ACC112 (cell line): ENCODE data around the gene ZNF160.
"Not testable (repeated sequence)": the region's sequence is repeated elsewhere in the genome, so short reads cannot be mapped to it uniquely, and the experiment has no call there.

Source experiments
- H2AFZ ChIP-seq: fragments of 200-600 bp; sonication (generic); one replicate; pipeline ENCODE4 v1.6.0; 2017; ENCODE audit warnings: antibody characterized with exemption, low read length; ENCODE audit not compliant: unreplicated experiment
- H3K27ac ChIP-seq: fragments of 200-600 bp; sonication (generic); 2 replicates; pipeline ENCODE4 v1.5.1; 2014; ENCODE audit warnings: low read depth, mild to moderate bottlenecking, antibody characterized with exemption, low read length, moderate library complexity
- H3K27me3 ChIP-seq: fragments of 200-600 bp; sonication (generic); 2 replicates; pipeline ENCODE4 v1.6.1; 2014; ENCODE audit warnings: mild to moderate bottlenecking, antibody characterized with exemption, low read length, moderate library complexity, mixed read lengths; ENCODE audit not compliant: insufficient read depth
- H3K36me3 ChIP-seq: fragments of 200-600 bp; sonication (generic); 2 replicates; pipeline ENCODE4 v1.6.1; 2016; ENCODE audit warnings: mild to moderate bottlenecking, antibody characterized with exemption, low read length, moderate library complexity, mixed read lengths; ENCODE audit not compliant: insufficient read depth
- H3K4me1 ChIP-seq: fragments of 200-600 bp; sonication (generic); one replicate; pipeline ENCODE4 v1.6.1; 2016; ENCODE audit warnings: low read length, mixed read lengths; ENCODE audit not compliant: insufficient read depth, unreplicated experiment, control insufficient read depth
- H3K4me3 ChIP-seq: fragments of 200-600 bp; sonication (generic); 2 replicates; pipeline ENCODE4 v1.5.1; 2014; ENCODE audit warnings: mild to moderate bottlenecking, low read depth, low read length
- H3K79me2 ChIP-seq: fragments of 200-600 bp; sonication (generic); one replicate; pipeline ENCODE4 v1.6.0; 2016; ENCODE audit warnings: low read length; ENCODE audit not compliant: control insufficient read depth, unreplicated experiment, insufficient read depth

Gene ZNF160

DNA sequence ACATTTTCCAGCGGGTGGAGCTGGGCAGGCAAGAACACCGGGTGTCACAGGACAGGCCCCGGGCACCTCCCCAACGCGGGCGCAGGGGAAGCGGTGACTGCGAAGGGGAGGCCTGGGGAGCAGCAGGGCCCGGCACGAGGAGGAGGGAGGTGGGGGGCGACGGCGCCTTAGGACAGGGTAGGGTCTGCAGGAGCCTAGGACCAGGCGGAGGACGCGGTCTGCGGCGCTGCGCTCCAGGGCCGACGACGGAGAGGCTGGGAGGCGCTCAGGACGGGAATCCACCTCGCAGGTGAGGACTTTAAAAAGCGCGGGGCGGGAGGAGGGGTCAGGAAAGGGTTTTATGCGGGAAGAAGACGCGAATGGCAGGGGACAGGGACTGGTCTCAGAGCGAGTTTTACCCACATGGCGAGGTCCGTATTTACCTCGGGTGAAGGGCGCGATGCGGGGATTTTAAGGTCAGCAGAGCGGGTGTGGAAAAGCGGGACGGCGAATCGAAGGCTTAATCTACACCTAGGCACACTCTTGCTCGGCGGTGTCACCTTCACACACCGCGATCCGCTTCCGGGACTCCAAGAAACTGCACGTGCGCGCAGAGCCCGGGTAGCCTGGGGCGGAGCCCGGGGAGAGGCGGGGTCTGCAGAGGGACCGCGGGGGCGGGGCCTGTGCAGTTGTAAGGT lies 45.2 kb downstream of the ZNF160 start:
- Histone ChIP-seq H3K4me3 (peak overlapping the region; percentile 76), H3K27ac (no peak overlapping the region), H3K36me3 (no peaks in the 10 kb centered on the region), H3K79me2 (no peaks in the 10 kb centered on the region), H2AFZ (peak overlapping the region; percentile 68), H3K27me3 (no peaks in the 10 kb centered on the region), H3K4me1 (peaks cover 8% of the 10 kb centered on the region)

DNA sequence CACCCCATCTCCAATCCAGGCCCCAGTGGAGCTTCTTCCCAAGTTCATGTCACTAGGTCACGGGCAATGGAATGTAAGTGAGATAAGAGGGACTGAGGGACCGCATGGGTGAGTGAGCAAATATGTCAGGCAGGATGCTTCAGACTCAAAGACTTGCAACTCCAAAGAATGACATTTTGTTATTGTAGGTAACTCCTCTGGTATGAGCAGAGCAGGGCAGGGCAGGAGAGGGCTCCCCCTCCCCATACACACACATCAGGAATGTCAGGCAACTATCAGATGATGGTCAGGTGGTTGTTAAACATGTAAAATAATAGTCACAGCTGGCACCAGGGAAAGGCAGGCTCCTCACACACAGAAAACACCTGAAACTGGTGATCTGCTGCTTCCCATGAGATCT lies 48.1 kb downstream of the ZNF160 start:
- H3K4me1 ChIP-seq = peaks cover 8% of the 10 kb centered on the region
- H2AFZ ChIP-seq = no peak overlapping the region
- no peaks in the 10 kb centered on the region for H3K36me3 ChIP-seq
- no peaks in the 10 kb centered on the region for H3K27me3 ChIP-seq
- no peaks in the 10 kb centered on the region for H3K79me2 ChIP-seq
- no peak overlapping the region for H3K4me3 ChIP-seq
- peak overlapping the region; percentile 12; the same call in 1 of the 2 replicates for H3K27ac ChIP-seq

DNA sequence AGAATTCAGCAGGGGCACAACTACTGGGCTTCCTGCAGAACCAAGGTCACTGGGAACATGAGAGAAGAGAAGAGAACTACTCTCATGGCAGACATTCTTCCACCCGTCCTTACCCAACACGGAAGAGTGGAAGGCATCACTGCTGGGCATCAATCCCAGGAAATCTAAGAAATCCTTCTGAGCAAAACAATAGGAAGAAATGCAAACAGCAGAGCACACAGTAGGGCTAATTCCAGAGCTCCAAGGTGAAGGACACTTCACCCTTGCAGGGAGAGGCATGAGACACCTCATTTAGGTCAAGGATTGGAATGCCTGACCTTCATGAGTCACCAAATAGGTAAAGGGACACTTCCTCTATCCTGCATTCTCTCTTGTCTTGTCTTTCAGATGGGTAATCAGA lies 55.8 kb downstream of the ZNF160 start:
- no peak overlapping the region for H3K4me3 ChIP-seq
- H3K27me3 ChIP-seq = no peaks in the 10 kb centered on the region
- no peaks in the 10 kb centered on the region for H3K36me3 ChIP-seq
- no peak overlapping the region for H3K27ac ChIP-seq
- H3K79me2 ChIP-seq = no peaks in the 10 kb centered on the region
- no peak overlapping the region for H2AFZ ChIP-seq
- H3K4me1 ChIP-seq = no peaks in the 10 kb centered on the region

DNA sequence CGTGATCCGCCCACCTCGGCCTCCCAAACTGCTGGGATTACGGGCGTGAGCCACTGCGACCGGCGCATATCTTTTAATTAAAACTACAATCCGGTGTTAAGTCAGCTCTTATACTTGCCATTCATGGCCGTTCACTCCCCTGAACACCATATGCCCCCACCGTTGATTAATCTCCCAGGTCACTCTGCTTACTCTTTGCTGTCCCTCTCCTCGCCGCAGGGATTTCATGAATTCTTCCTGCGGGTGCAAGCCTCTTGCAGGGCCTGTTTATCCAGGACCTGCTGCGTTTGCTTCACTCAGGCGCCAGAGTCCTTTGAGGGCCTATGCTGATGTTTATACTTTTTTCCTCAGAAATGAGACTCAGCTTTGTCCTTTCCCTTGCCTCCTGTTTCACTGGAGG lies 57.7 kb downstream of the ZNF160 start:
- no peak overlapping the region for H3K4me3 ChIP-seq
- H3K27ac ChIP-seq = no peak overlapping the region

DNA sequence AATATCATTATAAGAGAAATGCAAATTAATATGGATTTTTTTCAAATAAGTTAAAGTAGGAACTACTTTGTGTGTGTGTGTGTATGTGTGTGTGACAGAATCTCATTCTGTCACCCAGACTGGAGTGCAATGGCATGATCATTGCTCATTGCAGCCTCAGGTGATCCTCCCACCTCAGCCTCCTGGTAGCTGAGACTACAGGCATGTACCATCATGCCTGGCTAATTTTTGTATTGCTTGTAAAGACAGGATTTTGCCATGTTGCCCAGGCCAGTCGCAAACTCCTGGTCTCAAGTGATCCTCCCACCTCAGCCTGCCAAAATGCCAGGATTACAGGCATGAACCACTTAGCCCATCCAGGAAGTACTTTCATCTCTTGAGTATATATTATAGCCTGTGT lies 61.9 kb downstream of the ZNF160 start:
- no peak overlapping the region for H3K27ac ChIP-seq
- no peaks in the 10 kb centered on the region for H3K27me3 ChIP-seq
- H3K4me1 ChIP-seq = peaks cover 6% of the 10 kb centered on the region
- H3K4me3 ChIP-seq = no peak overlapping the region
- H2AFZ ChIP-seq = no peak overlapping the region
- H3K79me2 ChIP-seq = peaks cover 12% of the 10 kb centered on the region
- H3K36me3 ChIP-seq = no peaks in the 10 kb centered on the region

More for the DNA sequence above, 57.7 kb downstream of the ZNF160 start:
- no peaks in the 10 kb centered on the region for H3K27me3 ChIP-seq
- H3K79me2 ChIP-seq = no peaks in the 10 kb centered on the region
- no peaks in the 10 kb centered on the region for H3K36me3 ChIP-seq
- H2AFZ ChIP-seq = no peak overlapping the region
- H3K4me1 ChIP-seq = no peaks in the 10 kb centered on the region

DNA sequence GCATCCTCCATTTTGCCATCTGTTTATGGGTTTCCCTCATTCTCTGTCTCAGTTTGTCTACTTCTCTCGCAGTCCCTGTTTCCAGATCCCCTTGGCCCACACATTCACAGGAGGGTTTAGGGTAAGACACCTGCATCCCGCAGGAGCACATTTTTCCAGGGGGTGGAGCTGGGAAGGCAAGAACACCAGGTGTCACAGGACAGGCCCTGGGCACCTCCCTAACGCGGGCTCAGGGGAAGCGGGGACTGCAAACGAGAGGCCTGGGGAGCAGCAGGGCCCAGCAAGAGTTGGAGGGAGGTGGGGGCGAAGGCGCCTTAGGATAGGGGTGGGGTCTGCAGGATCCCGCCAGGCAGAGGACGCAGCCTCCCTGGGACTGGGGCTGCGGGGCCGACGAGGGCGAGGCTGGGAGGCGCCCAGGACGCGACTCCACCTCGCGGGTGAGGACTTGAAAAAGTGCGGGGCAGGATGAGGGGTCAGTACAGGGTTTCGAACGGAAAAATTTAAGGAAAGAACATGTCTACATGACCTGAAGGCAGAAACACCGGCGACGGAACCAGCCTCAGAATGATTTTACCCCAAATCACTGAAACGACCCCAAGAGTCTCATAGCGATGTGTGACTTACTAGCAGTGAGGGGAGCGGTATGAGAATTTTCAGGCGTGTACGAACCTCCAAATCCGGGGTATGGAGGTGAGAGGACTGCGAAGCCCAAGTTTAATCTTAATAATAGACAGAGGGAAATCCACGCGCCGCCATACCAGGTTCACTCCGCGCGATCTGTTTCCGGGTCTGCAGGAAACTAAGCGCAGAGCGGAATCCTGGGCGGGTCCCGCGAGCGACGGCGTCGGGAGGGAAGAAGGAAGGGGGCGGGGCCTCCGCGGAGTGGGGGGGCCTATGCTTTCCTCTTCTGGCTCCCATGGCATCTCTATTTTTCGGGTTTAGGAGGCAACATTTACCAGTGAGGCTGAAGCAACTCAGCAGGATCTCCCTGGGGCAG lies 65.8 kb downstream of the ZNF160 start:
- peaks cover 20% of the 10 kb centered on the region for H3K79me2 ChIP-seq
- peaks cover 7% of the 10 kb centered on the region for H3K4me1 ChIP-seq
- peak overlapping the region; percentile 90 for H3K4me3 ChIP-seq
- H2AFZ ChIP-seq = peak overlapping the region; percentile 98
- no peaks in the 10 kb centered on the region for H3K36me3 ChIP-seq
- no peaks in the 10 kb centered on the region for H3K27me3 ChIP-seq
- no peak overlapping the region for H3K27ac ChIP-seq

DNA sequence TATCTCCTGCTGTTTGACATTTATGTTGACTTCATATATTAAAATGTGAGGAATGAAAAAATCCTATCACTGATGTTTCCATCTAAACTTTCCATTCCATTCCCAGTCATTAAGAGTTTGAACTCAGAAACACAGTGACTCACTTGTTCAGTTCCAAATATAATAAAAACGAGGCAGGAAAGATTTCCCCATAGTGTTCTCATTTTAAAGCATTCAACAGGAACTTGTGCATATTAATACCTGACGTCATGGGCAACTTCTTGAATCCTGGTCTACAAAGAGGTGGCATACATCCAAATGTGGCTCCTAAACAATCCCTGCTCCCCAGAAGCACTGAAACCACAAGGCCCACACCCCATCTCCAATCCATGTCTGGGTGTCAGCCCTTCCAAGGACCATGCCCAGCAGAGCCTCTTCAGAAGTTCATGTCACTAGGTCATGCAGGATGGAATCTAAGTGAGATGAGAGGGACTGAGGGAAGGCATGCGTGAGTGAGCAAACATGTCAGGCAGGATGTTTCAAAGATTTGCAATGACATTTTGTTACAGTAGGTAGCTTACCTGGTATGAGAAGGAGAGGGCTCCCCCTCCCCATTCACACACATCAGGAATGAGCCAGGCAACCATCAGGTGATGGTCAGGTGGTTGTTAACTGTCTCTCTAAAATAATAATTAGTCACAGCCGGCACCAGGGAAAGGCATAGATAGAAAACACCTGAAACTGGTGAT lies 68.1 kb downstream of the ZNF160 start:
- Histone ChIP-seq H2AFZ (no peak overlapping the region), H3K27ac (no peak overlapping the region), H3K4me3 (no peak overlapping the region), H3K79me2 (peaks cover 20% of the 10 kb centered on the region), H3K36me3 (no peaks in the 10 kb centered on the region), H3K27me3 (no peaks in the 10 kb centered on the region), H3K4me1 (peaks cover 7% of the 10 kb centered on the region)

DNA sequence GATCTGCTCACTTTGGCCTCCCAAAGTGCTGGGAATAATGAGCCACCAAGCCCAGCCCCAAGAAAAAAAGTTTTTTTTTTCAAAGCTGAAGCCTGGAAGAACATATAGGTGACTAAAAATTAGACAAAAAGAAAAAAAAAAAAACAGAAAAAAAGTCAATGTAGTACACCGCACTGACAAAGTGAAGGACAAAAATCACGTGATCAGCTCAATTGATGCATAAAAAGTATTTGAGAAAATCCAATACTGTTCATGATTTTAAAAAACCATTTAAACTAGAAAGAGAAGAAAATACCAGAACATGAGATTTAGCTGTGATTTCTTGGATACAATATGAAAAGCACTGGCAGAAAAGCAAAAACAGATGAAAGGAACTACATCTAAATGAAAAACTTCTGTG lies 69.2 kb downstream of the ZNF160 start:
- H2AFZ ChIP-seq = no peak overlapping the region
- no peak overlapping the region for H3K4me3 ChIP-seq
- H3K36me3 ChIP-seq = no peaks in the 10 kb centered on the region
- H3K27me3 ChIP-seq = no peaks in the 10 kb centered on the region
- H3K79me2 ChIP-seq = peaks cover 20% of the 10 kb centered on the region
- H3K4me1 ChIP-seq = peaks cover 7% of the 10 kb centered on the region
- H3K27ac ChIP-seq = no peak overlapping the region

DNA sequence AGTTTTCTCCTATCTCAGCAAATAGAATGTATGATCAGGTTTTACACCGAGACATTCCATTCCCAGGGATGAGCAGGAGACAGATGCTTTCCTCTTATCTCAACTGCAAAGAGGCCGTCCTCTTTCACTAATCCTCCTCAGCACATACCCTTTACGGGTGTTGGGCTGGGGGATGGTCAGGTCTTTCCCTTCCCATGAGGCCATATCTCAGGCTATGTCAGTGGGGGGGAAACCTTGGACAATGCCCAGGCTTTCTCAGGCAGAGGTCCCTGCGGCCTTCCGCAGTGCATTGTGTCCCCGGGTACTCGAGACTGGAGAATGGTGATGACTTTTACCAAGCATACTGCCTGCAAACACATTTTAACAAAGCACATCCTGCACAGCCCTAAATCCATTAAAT lies 74.9 kb downstream of the ZNF160 start:
- not testable (repeated sequence) for H3K27ac ChIP-seq, H3K27me3 ChIP-seq, H3K4me3 ChIP-seq, H3K4me1 ChIP-seq, H2AFZ ChIP-seq, H3K36me3 ChIP-seq, H3K79me2 ChIP-seq

DNA sequence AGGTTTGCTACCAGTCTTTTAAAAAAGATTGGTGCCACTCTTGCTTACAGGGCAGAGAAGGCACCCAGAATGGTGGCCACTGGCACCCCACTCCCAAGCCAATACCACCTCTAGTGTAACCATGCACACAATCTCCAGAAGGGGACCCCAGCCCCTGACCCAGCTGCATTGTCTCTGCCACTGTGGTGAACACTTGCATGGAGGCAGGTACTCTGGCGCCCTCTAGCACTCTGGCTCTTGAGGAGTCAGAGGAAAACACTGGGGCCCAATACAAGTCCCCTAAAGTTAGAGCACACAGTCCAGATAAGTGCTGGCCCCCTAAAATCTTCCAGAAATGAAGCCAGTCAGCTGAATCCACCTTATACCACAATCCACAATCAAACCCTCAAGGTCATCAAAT lies 83.5 kb downstream of the ZNF160 start:
- peaks cover 14% of the 10 kb centered on the region for H3K79me2 ChIP-seq
- no peak overlapping the region for H3K27ac ChIP-seq
- H3K4me1 ChIP-seq = peaks cover 10% of the 10 kb centered on the region
- H3K4me3 ChIP-seq = no peak overlapping the region
- no peak overlapping the region for H2AFZ ChIP-seq
- H3K36me3 ChIP-seq = no peaks in the 10 kb centered on the region; the same call in 1 of the 2 replicates
- H3K27me3 ChIP-seq = no peaks in the 10 kb centered on the region
